Stimulated activated CD8-positive, alpha-beta memory T cell treated with anti-CD3 and anti-CD28 coated beads, Interleukin-12 subunit alpha, Interleukin-12 subunit beta, amount 100 ng/mL, for 4 hours (primary cell): ENCODE results near the gene OR52E1.

Experiments
- DNase-seq: peaks from one replicate; pipeline ENCODE4 v3.0.0-alpha.2; 2020; ENCODE audit warnings: low read depth

Gene OR52E1

DNA sequence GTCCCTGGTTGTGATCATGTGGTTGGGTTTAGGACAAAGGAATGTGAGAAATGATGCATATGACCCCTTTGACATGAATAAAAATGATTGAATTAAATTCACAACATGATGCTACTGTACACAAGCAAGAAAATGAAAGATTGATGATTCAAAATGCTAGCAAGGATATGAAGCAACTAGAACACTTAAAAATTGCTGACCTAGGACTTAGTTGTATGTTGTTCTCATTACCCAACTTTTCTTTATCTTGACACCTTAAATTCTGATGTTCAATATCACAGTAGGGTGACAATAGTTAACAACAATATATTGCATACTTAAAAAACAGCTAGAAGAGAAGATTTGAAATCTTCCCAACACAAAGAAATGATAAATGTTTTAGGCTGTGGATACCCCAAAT is 48.2 kb downstream of the OR52E1 start:
- no peak for DNase-seq

DNA sequence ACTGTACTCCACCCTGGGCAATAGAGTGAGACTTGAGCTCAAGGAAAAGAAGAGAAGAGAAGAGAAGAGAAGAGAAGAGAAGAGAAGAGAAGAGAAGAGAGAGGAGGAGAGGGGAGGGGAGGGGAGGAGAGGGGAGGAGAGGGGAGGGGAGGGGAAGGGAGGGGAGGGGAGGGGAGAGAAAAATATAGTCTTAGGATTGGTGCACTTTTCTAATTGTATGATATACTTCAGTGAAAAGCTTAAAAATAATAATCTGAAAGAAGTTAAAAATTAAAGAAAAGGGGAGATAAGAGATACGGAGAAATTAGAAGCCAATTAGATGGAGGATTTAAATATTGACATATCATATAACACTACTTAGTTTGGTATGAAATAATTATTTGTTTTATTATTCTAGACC is 49.5 kb downstream of the OR52E1 start:
- no peak for DNase-seq
